ENCODE data around the gene TNP1. TPM values are rescaled to one million over a fixed set of nuclear protein-coding genes. Genes with fewer than 3 reads are reported as not detected.

TNP1 gene
- total and polyA plus RNA-seq, 2 experiments from 2014 or later: not detected

- Mint-ChIP-seq H3K9me3 (no peaks in the 10 kb centered on the region), H3K4me3 (no peak overlapping the region), H3K27me3 (ENCODE audit: insufficient read depth, low read depth, poor library complexity) (peaks cover 2% of the 10 kb centered on the region), H3K4me1 (peaks cover 4% of the 10 kb centered on the region; the same call in 1 of the 3 replicates), H3K27ac (no peak overlapping the region), H3K36me3 (ENCODE audit: low read depth) (no peaks in the 10 kb centered on the region)
- Histone ChIP-seq H3K79me2 (replicated peaks; ENCODE audit: insufficient read depth) (no peaks in the 10 kb centered on the region), H3K4me3 (no peak overlapping the region), H3K27ac (ENCODE audit: low read depth) (no peak overlapping the region), H2AFZ (no peak overlapping the region), H3K9me2 (ENCODE audit: insufficient read depth) (peaks cover 4% of the 10 kb centered on the region; the same call in 1 of the 2 replicates), H4K20me1 (replicated peaks; ENCODE audit: insufficient read depth) (no peaks in the 10 kb centered on the region), H3K36me3 (ENCODE audit: insufficient read depth) (no peaks in the 10 kb centered on the region), H3K4me2 (no peak overlapping the region), H3F3A (replicated peaks; ENCODE audit: low read depth) (no peaks in the 10 kb centered on the region), H3K4me1 (ENCODE audit: insufficient read depth) (no peaks in the 10 kb centered on the region), H3K27me3 (ENCODE audit: insufficient read depth) (no peaks in the 10 kb centered on the region)
- TF ChIP-seq ZNF462 (CRISPR knock-in tag; IDR thresholded peaks at IDR 0.05) (no peak), CREB1 (CRISPR knock-in tag; IDR thresholded peaks at IDR 0.05; ENCODE audit: low read depth) (no peak), ZNF331 (CRISPR knock-in tag; IDR thresholded peaks at IDR 0.05; ENCODE audit: low read depth) (no peak), NANOG (IDR thresholded peaks at IDR 0.05; ENCODE audit: borderline replicate concordance) (no peak), EZH2phosphoT487 (IDR thresholded peaks at IDR 0.05; ENCODE audit: unreplicated experiment) (no peak), ETS1 (IDR thresholded peaks at IDR 0.05) (no peak)
- TF ChIP-seq, protein P1, sequence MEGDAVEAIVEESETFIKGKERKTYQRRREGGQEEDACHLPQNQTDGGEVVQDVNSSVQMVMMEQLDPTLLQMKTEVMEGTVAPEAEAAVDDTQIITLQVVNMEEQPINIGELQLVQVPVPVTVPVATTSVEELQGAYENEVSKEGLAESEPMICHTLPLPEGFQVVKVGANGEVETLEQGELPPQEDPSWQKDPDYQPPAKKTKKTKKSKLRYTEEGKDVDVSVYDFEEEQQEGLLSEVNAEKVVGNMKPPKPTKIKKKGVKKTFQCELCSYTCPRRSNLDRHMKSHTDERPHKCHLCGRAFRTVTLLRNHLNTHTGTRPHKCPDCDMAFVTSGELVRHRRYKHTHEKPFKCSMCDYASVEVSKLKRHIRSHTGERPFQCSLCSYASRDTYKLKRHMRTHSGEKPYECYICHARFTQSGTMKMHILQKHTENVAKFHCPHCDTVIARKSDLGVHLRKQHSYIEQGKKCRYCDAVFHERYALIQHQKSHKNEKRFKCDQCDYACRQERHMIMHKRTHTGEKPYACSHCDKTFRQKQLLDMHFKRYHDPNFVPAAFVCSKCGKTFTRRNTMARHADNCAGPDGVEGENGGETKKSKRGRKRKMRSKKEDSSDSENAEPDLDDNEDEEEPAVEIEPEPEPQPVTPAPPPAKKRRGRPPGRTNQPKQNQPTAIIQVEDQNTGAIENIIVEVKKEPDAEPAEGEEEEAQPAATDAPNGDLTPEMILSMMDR (conservative IDR thresholded peaks at IDR 0.05; ENCODE audit: low read depth in 2 of 2): no peak
- DNase-seq (ENCODE audit: low spot score): no peak
- no peak for ATAC-seq
Measured at GRCh38 chr2:216855079-216855478, 4.8 kb downstream of the TNP1 start.
